ENCODE measurements around the gene SHROOM1. TPM values are rescaled to one million over a fixed set of nuclear protein-coding genes. Genes with fewer than 3 reads are reported as not detected.
A peak's percentile ranks its signal among the peaks of the same experiment; 100 is the strongest.

SHROOM1 gene
- total and polyA plus RNA-seq, 2 of the 8 experiments (the other 6 are each of a cell fraction or from before 2014, with no cell fraction given): 3.9 to 5.2 TPM

DNA sequence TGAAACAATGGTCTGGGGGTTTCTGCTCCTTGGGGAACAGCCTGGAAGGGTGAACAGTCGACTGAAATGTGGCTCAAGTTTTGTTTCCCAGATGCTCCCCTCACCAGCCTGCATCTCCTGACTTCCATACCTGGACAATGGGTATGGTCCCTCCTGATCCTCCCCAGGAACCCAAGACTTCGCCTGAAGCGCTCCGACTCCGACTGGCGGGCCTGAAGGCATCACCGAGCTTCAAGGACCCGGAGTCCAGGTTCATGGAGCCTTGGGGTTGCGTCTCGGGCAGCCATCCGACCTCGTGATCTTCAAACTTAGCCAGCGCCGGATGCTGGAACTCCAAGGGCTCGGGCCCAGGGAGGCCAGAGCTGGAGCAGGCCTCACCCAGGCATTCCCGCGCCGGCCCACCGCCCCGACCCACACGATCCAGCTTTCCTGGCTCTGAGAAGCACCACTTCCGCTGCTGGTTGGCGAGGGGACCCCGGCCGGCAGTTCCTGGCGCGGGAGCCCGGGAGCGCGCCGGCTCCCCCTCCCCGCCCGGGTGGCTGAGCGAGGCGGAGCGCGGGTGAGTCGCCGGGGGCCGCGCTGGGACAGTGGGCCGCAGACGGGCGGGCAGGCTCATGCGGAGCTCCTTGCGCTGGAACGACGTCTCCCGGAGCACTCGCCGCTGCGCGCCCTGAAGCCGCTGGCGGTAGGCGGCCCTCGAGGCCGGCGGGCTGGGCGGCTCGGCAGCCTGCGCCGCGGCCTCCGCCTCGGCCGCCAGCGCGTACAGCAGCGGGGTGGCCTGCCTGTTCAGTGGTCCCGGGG, 5.2 kb downstream of the SHROOM1 start (continued):
- no peak for TF ChIP-seq YY1 (IDR thresholded peaks at IDR 0.05; ENCODE audit: low read depth, low read length)
- TF ChIP-seq BACH1 (IDR thresholded peaks at IDR 0.05; ENCODE audit: low read length): no peak
- no peak for TF ChIP-seq BCL11A (IDR thresholded peaks at IDR 0.05; ENCODE audit: low read depth in 2 of 2, low read length in 2 of 2)
- TF ChIP-seq KDM5A (IDR thresholded peaks at IDR 0.05; ENCODE audit: low read length): no peak
- no peak for TF ChIP-seq CBX8 (IDR thresholded peaks at IDR 0.05; ENCODE audit: borderline replicate concordance, low read depth, low read length)
- TF ChIP-seq HDAC6 (IDR thresholded peaks at IDR 0.05; ENCODE audit: low read depth, low read length): no peak
- TF ChIP-seq ASH2L (IDR thresholded peaks at IDR 0.05; ENCODE audit: low read length): peak; percentile 69
- no peak for TF ChIP-seq SAP30 (IDR thresholded peaks at IDR 0.05; ENCODE audit: insufficient read depth, insufficient replicate concordance, low read length)
- TF ChIP-seq TAF7 (optimal IDR thresholded peaks at IDR 0.05; ENCODE audit: borderline replicate concordance, low read depth, low read length): no peak
- TF ChIP-seq TEAD4 (IDR thresholded peaks at IDR 0.05; ENCODE audit: low read depth, low read length): no peak
- TF ChIP-seq SIRT6 (IDR thresholded peaks at IDR 0.05; ENCODE audit: low read length): no peak
- TF ChIP-seq NANOG (IDR thresholded peaks at IDR 0.05; ENCODE audit: insufficient read depth, low read depth, low read length, poor library complexity, severe bottlenecking): no peak
- TF ChIP-seq, protein P1, sequence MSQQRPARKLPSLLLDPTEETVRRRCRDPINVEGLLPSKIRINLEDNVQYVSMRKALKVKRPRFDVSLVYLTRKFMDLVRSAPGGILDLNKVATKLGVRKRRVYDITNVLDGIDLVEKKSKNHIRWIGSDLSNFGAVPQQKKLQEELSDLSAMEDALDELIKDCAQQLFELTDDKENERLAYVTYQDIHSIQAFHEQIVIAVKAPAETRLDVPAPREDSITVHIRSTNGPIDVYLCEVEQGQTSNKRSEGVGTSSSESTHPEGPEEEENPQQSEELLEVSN (IDR thresholded peaks at IDR 0.05): peak; percentile 79
- TF ChIP-seq SP2 (IDR thresholded peaks at IDR 0.05; ENCODE audit: low read length): no peak
- no peak for TF ChIP-seq KDM1A (IDR thresholded peaks at IDR 0.05; ENCODE audit: borderline replicate concordance, low read length)
- TF ChIP-seq ZNF274 (IDR thresholded peaks at IDR 0.05; ENCODE audit: borderline replicate concordance, extremely low read depth, low read length): no peak
- TF ChIP-seq, protein P2, sequence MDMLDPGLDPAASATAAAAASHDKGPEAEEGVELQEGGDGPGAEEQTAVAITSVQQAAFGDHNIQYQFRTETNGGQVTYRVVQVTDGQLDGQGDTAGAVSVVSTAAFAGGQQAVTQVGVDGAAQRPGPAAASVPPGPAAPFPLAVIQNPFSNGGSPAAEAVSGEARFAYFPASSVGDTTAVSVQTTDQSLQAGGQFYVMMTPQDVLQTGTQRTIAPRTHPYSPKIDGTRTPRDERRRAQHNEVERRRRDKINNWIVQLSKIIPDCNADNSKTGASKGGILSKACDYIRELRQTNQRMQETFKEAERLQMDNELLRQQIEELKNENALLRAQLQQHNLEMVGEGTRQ (IDR thresholded peaks at IDR 0.05; ENCODE audit: low read length): no peak
- TF ChIP-seq NRF1 (IDR thresholded peaks at IDR 0.05; ENCODE audit: low read depth, low read length): no peak
- no peak for TF ChIP-seq GTF2F1 (IDR thresholded peaks at IDR 0.05; ENCODE audit: borderline replicate concordance, low read depth, low read length)
- TF ChIP-seq SP4 (IDR thresholded peaks at IDR 0.05; ENCODE audit: low read length): no peak
- TF ChIP-seq TCF12 (IDR thresholded peaks at IDR 0.05; ENCODE audit: low read depth, low read length): no peak

All from H1 (cell line).